DOHH2 (cell line): Measurements from ENCODE around the gene ARL6IP4.

Source experiments
- H3F3A ChIP-seq: fragments of 200-600 bp; sonication (generic), shearing (Covaris generic); 2 replicates; pipeline ENCODE4 v1.6.0; 2016; ENCODE audit warnings: antibody characterized with exemption, mild to moderate bottlenecking; ENCODE audit not compliant: control insufficient read depth, insufficient read depth
- H3K27ac ChIP-seq: fragments of 200-600 bp; sonication (generic); 2 replicates; pipeline ENCODE4 v1.5.1; 2014; ENCODE audit warnings: low read depth, mild to moderate bottlenecking, low read length, moderate library complexity
- H3K27me3 ChIP-seq: fragments of 200-600 bp; sonication (generic); 2 replicates; pipeline ENCODE4 v1.6.1; 2014; ENCODE audit warnings: mild to moderate bottlenecking, low read length, mixed read lengths; ENCODE audit not compliant: control insufficient read depth
- H3K36me3 ChIP-seq: fragments of 200-600 bp; sonication (generic); 2 replicates; pipeline ENCODE4 v1.6.1; 2014; ENCODE audit warnings: mild to moderate bottlenecking, low read length, moderate library complexity, mixed read lengths; ENCODE audit not compliant: control insufficient read depth
- H3K4me1 ChIP-seq: fragments of 200-600 bp; sonication (generic); 2 replicates; pipeline ENCODE4 v1.6.1; 2014; ENCODE audit warnings: mild to moderate bottlenecking, low read length, mixed read lengths; ENCODE audit not compliant: control insufficient read depth
- H3K4me2 ChIP-seq: fragments of 200-600 bp; sonication (generic); 2 replicates; pipeline ENCODE4 v1.6.0; 2014; ENCODE audit warnings: mild to moderate bottlenecking, low read length, moderate library complexity
- H3K4me3 ChIP-seq: fragments of 200-600 bp; sonication (generic); 2 replicates; pipeline ENCODE4 v1.5.1; 2014; ENCODE audit warnings: mild to moderate bottlenecking, low read length, mixed read lengths
- H3K79me2 ChIP-seq: fragments of 200-600 bp; sonication (generic); 2 replicates; pipeline ENCODE4 v1.6.1; 2014; ENCODE audit warnings: mild to moderate bottlenecking, low read length, mixed read lengths; ENCODE audit not compliant: control insufficient read depth
- H3K9me2 ChIP-seq: fragments of 200-600 bp; sonication (generic); replicated peaks from 2 replicates; pipeline ENCODE4 v1.6.1; 2014; ENCODE audit warnings: mild to moderate bottlenecking, low read length, mixed read lengths; ENCODE audit not compliant: control insufficient read depth
- H3K9me3 ChIP-seq: fragments of 200-600 bp; sonication (generic); 2 replicates; pipeline ENCODE4 v1.6.1; 2014; ENCODE audit warnings: antibody characterized with exemption, low read length, mixed read lengths; ENCODE audit not compliant: control insufficient read depth, insufficient read depth
- H4K20me1 ChIP-seq: fragments of 200-600 bp; sonication (generic); 2 replicates; pipeline ENCODE4 v1.6.0; 2014; ENCODE audit warnings: low read depth, mild to moderate bottlenecking, antibody characterized with exemption, low read length, moderate library complexity; ENCODE audit not compliant: control insufficient read depth, insufficient read depth
- CTCF ChIP-seq: fragments of 200-600 bp; sonication (generic); IDR thresholded peaks from one replicate; pipeline ENCODE4 v1.5.1; 2014; ENCODE audit warnings: antibody characterized with exemption, mild to moderate bottlenecking, low read depth, low read length; ENCODE audit not compliant: poor library complexity, severe bottlenecking
- EZH2phosphoT487 ChIP-seq: fragments of 200-600 bp; sonication (generic); IDR thresholded peaks from 2 replicates; pipeline ENCODE4 v1.6.1; 2017; ENCODE audit warnings: borderline replicate concordance, mild to moderate bottlenecking, antibody characterized with exemption, low read length, moderate library complexity, mixed read lengths

The ARL6IP4 gene

GRCh38 chr12:123010110-123010509 lies 29.6 kb downstream of the ARL6IP4 start:
- H4K20me1 ChIP-seq: no peaks in the 10 kb centered on the region
- peaks cover 7% of the 10 kb centered on the region; the same call in 1 of the 2 replicates for H3K27me3 ChIP-seq
- no peaks in the 10 kb centered on the region for H3K9me3 ChIP-seq
- H3K4me2 ChIP-seq: no peak overlapping the region
- H3K4me3 ChIP-seq: no peak overlapping the region
- TF ChIP-seq EZH2phosphoT487 (no peak), CTCF (no peak)
- H3K27ac ChIP-seq: no peak overlapping the region
- H3K79me2 ChIP-seq: no peaks in the 10 kb centered on the region
- H3F3A ChIP-seq: no peaks in the 10 kb centered on the region
- no peaks in the 10 kb centered on the region for H3K4me1 ChIP-seq
- H3K36me3 ChIP-seq: no peaks in the 10 kb centered on the region
- no peaks in the 10 kb centered on the region for H3K9me2 ChIP-seq

- H3K9me3 ChIP-seq: no peaks in the 10 kb centered on the region
- H3K36me3 ChIP-seq: no peaks in the 10 kb centered on the region
- H3K27me3 ChIP-seq: peaks cover 7% of the 10 kb centered on the region; the same call in 1 of the 2 replicates
- no peaks in the 10 kb centered on the region for H3K79me2 ChIP-seq
- no peak overlapping the region for H3K27ac ChIP-seq
- H3K9me2 ChIP-seq: no peaks in the 10 kb centered on the region
- H3K4me1 ChIP-seq: no peaks in the 10 kb centered on the region
- TF ChIP-seq CTCF: no peak
- TF ChIP-seq EZH2phosphoT487: no peak
- H4K20me1 ChIP-seq: no peaks in the 10 kb centered on the region
- H3F3A ChIP-seq: no peaks in the 10 kb centered on the region
- no peak overlapping the region for H3K4me3 ChIP-seq
- no peak overlapping the region for H3K4me2 ChIP-seq
These were observed 30.2 kb downstream of the ARL6IP4 start for GRCh38 chr12:123010681-123011080.

- Histone ChIP-seq H3K4me2 (no peak overlapping the region), H3K9me3 (no peaks in the 10 kb centered on the region), H3K27ac (no peak overlapping the region), H4K20me1 (no peaks in the 10 kb centered on the region), H3F3A (no peaks in the 10 kb centered on the region), H3K27me3 (peaks cover 7% of the 10 kb centered on the region; the same call in 1 of the 2 replicates), H3K4me1 (no peaks in the 10 kb centered on the region), H3K79me2 (no peaks in the 10 kb centered on the region), H3K9me2 (no peaks in the 10 kb centered on the region), H3K36me3 (no peaks in the 10 kb centered on the region), H3K4me3 (no peak overlapping the region)
- no peak for TF ChIP-seq EZH2phosphoT487
- TF ChIP-seq CTCF: no peak
These were observed 31.2 kb downstream of the ARL6IP4 start for GRCh38 chr12:123011701-123012100.
